Endothelial cell of hepatic sinusoid (primary cell): Measurements from ENCODE around the gene CLEC16A.

Experiments
- in situ Hi-C: cut with HindIII; loops from 2 replicates; pipeline ENCODE4 v1.10.0; 2017; ENCODE audit warnings: low sequenced_read_pairs

CLEC16A gene

GRCh38 chr16:11161974-11162373 is 217.6 kb downstream of the CLEC16A start:
- in situ Hi-C loops, result no loop called here

- in situ Hi-C loops, result no loop called here
Measured at GRCh38 chr16:11162586-11163268, 218.4 kb downstream of the CLEC16A start.

GRCh38 chr16:11163761-11164261 is 219.4 kb downstream of the CLEC16A start:
- in situ Hi-C loops, result no loop called here

- in situ Hi-C loops, result no loop called here
Measured at GRCh38 chr16:11164482-11165270, 220.3 kb downstream of the CLEC16A start.

- in situ Hi-C loops, result no loop called here
Measured at GRCh38 chr16:11165349-11165748, 221.0 kb downstream of the CLEC16A start.

- in situ Hi-C loops, result no loop called here
Measured at GRCh38 chr16:11165894-11166665, 221.7 kb downstream of the CLEC16A start.

GRCh38 chr16:11167581-11167980 is 223.2 kb downstream of the CLEC16A start:
- in situ Hi-C loops, result no loop called here

GRCh38 chr16:11168386-11169051 is 224.2 kb downstream of the CLEC16A start:
- in situ Hi-C loops, result no loop called here

- in situ Hi-C loops, result no loop called here
Measured at GRCh38 chr16:11169641-11170040, 225.3 kb downstream of the CLEC16A start.

GRCh38 chr16:11170201-11170600 is 225.8 kb downstream of the CLEC16A start:
- in situ Hi-C loops, result no loop called here

- in situ Hi-C loops, result no loop called here
Measured at GRCh38 chr16:11170696-11171447, 226.5 kb downstream of the CLEC16A start.

GRCh38 chr16:11171448-11171709 is 227.0 kb downstream of the CLEC16A start:
- in situ Hi-C loops, result no loop called here

- in situ Hi-C loops, result no loop called here
Measured at GRCh38 chr16:11171757-11172299, 227.5 kb downstream of the CLEC16A start.

- in situ Hi-C loops, result no loop called here
Measured at GRCh38 chr16:11173426-11173825, 229.1 kb downstream of the CLEC16A start.

- in situ Hi-C loops, result no loop called here
Measured at GRCh38 chr16:11174141-11174540, 229.8 kb downstream of the CLEC16A start.

- in situ Hi-C loops, result no loop called here
Measured at GRCh38 chr16:11175106-11175786, 230.9 kb downstream of the CLEC16A start.

- in situ Hi-C loops, result no loop called here
Measured at GRCh38 chr16:11175787-11176341, 231.5 kb downstream of the CLEC16A start.

GRCh38 chr16:11177578-11178160 is 233.3 kb downstream of the CLEC16A start:
- in situ Hi-C loops, result no loop called here

GRCh38 chr16:11178424-11178823 is 234.1 kb downstream of the CLEC16A start:
- in situ Hi-C loops, result no loop called here
